Measurements from ENCODE around the gene ZBTB32. TPM values are rescaled to one million over a fixed set of nuclear protein-coding genes. Genes with fewer than 3 reads are reported as not detected.

ZBTB32 gene
- total RNA-seq, 1 experiment from 2014 or later = not detected

DNA sequence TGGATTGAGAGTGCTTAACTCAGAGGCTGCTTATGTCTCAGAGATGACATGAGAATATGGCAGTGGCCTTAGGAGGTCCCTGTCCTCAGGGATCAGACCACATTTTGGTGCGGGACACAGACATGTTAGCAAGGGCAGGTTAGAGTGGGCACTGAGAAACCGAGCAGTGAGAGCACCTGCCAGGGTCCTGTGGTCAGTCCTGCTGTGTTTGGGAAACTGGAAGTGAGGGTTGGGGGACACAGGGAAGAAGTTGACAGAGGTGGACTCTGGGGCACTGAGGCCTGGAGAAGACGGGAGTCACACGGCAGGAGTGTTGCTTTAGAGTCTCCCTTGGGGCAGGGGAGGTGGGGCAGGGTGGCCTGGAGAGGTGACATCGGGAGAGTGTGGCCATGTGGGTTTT lies 30.5 kb downstream of the ZBTB32 start:
- Histone ChIP-seq H3K79me2 (ENCODE audit: low read depth) (no peaks in the 10 kb centered on the region), H3K27me3 (ENCODE audit: insufficient read depth, low read depth) (no peaks in the 10 kb centered on the region), H2AFZ (no peak overlapping the region), H3K4me2 (no peak overlapping the region), H3K9me2 (ENCODE audit: insufficient read depth) (no peaks in the 10 kb centered on the region), H3F3A (ENCODE audit: insufficient read depth, low read depth) (peaks cover 13% of the 10 kb centered on the region; the same call in 1 of the 2 replicates), H3K4me3 (no peak overlapping the region), H3K27ac (no peak overlapping the region), H4K20me1 (ENCODE audit: insufficient read depth) (no peaks in the 10 kb centered on the region), H3K9me3 (ENCODE audit: insufficient read depth, low read depth) (no peaks in the 10 kb centered on the region), H3K36me3 (ENCODE audit: low read depth) (no peaks in the 10 kb centered on the region), H3K4me1 (replicated peaks; ENCODE audit: insufficient read depth) (no peaks in the 10 kb centered on the region)
- intact Hi-C loops (cut with micrococcal nuclease; ENCODE audit: unreplicated experiment) = no loop called here
- ChIA-PET CTCF (no interaction called here), POLR2A (ENCODE audit: unreplicated experiment) (no interaction called here)
- DNase-seq = no peak
- no TSS peak for BruUV-seq (replicated peaks)
- TF ChIP-seq EZH2 (IDR thresholded peaks at IDR 0.05; ENCODE audit: low read depth) = no peak
- TF ChIP-seq, protein P1, sequence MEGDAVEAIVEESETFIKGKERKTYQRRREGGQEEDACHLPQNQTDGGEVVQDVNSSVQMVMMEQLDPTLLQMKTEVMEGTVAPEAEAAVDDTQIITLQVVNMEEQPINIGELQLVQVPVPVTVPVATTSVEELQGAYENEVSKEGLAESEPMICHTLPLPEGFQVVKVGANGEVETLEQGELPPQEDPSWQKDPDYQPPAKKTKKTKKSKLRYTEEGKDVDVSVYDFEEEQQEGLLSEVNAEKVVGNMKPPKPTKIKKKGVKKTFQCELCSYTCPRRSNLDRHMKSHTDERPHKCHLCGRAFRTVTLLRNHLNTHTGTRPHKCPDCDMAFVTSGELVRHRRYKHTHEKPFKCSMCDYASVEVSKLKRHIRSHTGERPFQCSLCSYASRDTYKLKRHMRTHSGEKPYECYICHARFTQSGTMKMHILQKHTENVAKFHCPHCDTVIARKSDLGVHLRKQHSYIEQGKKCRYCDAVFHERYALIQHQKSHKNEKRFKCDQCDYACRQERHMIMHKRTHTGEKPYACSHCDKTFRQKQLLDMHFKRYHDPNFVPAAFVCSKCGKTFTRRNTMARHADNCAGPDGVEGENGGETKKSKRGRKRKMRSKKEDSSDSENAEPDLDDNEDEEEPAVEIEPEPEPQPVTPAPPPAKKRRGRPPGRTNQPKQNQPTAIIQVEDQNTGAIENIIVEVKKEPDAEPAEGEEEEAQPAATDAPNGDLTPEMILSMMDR (conservative IDR thresholded peaks at IDR 0.05) = no peak

DNA sequence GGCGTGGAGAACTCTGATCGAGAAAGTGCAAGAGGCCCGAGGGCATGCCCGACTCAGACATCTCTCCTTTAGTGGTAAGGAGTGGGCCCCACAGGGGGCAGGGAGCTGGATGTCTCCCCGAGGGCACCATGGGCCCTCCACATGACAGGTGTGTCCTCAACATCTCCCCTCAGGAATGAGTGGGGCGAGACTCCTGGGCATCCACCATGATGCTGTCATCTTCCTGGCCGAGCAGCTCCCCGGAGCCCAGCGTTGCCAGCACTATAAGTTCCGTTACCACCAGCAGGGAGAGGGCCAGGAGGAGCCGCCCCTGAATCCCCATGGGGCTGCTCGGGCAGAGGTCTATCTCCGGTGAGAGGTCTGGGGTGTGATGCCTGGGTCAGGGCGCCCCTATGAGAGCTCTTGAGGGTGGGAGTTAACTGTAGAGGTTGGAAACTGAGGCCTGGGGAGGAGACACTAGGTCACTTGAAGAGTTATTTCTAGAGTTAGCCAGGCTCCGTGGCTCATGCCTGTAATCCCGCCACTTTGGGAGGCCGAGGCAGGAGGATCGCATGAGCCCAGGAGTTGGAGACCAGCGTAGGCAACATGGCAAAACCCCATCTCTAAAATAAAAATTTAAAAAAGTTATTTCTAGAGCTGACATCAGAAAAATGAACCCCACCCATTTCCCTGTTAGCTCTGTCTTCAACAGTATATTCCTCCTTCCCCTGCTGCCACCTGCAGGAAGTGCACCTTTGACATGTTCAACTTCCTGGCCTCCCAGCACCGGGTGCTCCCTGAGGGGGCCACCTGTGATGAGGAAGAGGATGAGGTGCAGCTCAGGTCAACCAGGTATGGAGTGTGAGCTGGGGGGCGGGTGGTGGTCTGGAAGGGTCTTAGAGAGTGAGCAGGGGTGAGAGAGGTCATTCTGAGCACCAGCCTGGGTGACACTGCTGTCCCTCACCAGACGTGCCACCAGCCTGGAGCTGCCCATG lies 32.8 kb downstream of the ZBTB32 start:
- DNase-seq = no peak
- no peak for TF ChIP-seq EZH2 (IDR thresholded peaks at IDR 0.05; ENCODE audit: low read depth)
- TF ChIP-seq, protein P1 (conservative IDR thresholded peaks at IDR 0.05) = peak; percentile 47; the same call in 1 of the 2 replicates
- no peak overlapping the region for H3K4me3 ChIP-seq
- intact Hi-C loops (cut with micrococcal nuclease; ENCODE audit: unreplicated experiment) = no loop called here
- no peaks in the 10 kb centered on the region for H3K9me3 ChIP-seq (ENCODE audit: insufficient read depth, low read depth)
- H3K27ac ChIP-seq = no peak overlapping the region
- H3K79me2 ChIP-seq (ENCODE audit: low read depth) = no peaks in the 10 kb centered on the region
- no peak overlapping the region for H2AFZ ChIP-seq
- H3K9me2 ChIP-seq (ENCODE audit: insufficient read depth) = no peaks in the 10 kb centered on the region
- POLR2A ChIA-PET (ENCODE audit: unreplicated experiment) = interaction anchor here (0.6 kb wide), 1 partner anchor 72 kb away, joined by 6 read pairs; no protein-coding TSS in a partner anchor
- H3K27me3 ChIP-seq (ENCODE audit: insufficient read depth, low read depth) = no peaks in the 10 kb centered on the region
- H3F3A ChIP-seq (ENCODE audit: insufficient read depth, low read depth) = peaks cover 16% of the 10 kb centered on the region; the same call in 1 of the 2 replicates
- CTCF ChIA-PET = no interaction called here
- BruUV-seq (replicated peaks) = no TSS peak
- H3K36me3 ChIP-seq (ENCODE audit: low read depth) = no peaks in the 10 kb centered on the region
- H3K4me2 ChIP-seq = no peak overlapping the region
- no peaks in the 10 kb centered on the region for H4K20me1 ChIP-seq (ENCODE audit: insufficient read depth)
- 0 out of 2 replicates have a peak, but pooled peaks cover 5% of the 10 kb centered on the region for H3K4me1 ChIP-seq (replicated peaks; ENCODE audit: insufficient read depth)

DNA sequence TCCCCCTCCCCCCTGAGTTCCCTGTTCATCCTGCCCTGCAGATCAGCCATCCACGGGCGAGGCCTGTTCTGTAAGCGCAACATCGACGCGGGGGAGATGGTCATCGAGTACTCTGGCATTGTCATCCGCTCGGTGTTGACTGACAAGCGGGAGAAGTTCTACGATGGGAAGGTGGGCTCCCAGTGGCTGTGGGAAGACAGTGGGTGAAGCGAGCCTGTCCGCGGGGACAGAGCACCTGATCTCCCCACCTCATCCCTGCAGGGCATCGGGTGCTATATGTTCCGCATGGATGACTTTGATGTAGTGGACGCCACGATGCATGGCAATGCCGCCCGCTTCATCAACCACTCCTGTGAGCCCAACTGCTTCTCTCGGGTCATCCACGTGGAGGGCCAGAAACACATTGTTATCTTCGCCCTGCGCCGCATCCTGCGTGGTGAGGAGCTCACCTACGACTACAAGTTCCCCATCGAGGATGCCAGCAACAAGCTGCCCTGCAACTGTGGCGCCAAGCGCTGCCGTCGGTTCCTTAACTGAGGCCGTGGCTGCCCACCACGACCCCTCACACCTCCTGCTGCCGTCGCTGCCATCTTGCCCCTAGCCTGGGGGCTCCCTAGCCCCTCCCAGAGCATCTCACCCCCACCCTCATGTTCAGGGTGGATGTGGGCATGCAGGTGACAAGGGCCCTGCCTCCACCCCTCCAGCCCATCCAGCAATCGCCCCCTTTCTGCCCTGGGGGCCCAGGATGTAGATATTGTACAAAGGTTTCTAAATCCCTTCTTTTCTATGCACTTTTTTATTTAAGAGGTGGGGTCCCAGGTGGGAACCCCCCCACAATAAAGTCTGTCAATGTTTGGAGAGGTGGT lies 33.9 kb downstream of the ZBTB32 start:
- BruUV-seq (replicated peaks) = no TSS peak
- Histone ChIP-seq H3F3A (ENCODE audit: insufficient read depth, low read depth) (peaks cover 16% of the 10 kb centered on the region; the same call in 1 of the 2 replicates), H3K27ac (no peak overlapping the region), H3K79me2 (ENCODE audit: low read depth) (no peaks in the 10 kb centered on the region), H3K27me3 (ENCODE audit: insufficient read depth, low read depth) (no peaks in the 10 kb centered on the region), H3K4me3 (no peak overlapping the region), H2AFZ (no peak overlapping the region), H3K9me3 (ENCODE audit: insufficient read depth, low read depth) (no peaks in the 10 kb centered on the region), H3K36me3 (ENCODE audit: low read depth) (no peaks in the 10 kb centered on the region), H3K4me1 (replicated peaks; ENCODE audit: insufficient read depth) (0 out of 2 replicates have a peak, but pooled peaks cover 5% of the 10 kb centered on the region), H3K9me2 (ENCODE audit: insufficient read depth) (no peaks in the 10 kb centered on the region), H3K4me2 (no peak overlapping the region), H4K20me1 (ENCODE audit: insufficient read depth) (no peaks in the 10 kb centered on the region)
- intact Hi-C loops (cut with micrococcal nuclease; ENCODE audit: unreplicated experiment) = no loop called here
- TF ChIP-seq, protein P1 (conservative IDR thresholded peaks at IDR 0.05) = no peak
- no peak for TF ChIP-seq EZH2 (IDR thresholded peaks at IDR 0.05; ENCODE audit: low read depth)
- POLR2A ChIA-PET (ENCODE audit: unreplicated experiment) = no interaction called here
- no peak for DNase-seq
- CTCF ChIA-PET = interaction anchor here (0.5 kb wide), 1 partner anchor 46 kb away, joined by 9 read pairs; no protein-coding TSS in a partner anchor
